ENCODE results near the gene ZNF709. TPM values are rescaled to one million over a fixed set of nuclear protein-coding genes. Genes with fewer than 3 reads are reported as not detected.
A peak's percentile ranks its signal among the peaks of the same experiment; 100 is the strongest.
"Not testable (repeated sequence)": the region's sequence is repeated elsewhere in the genome, so short reads cannot be mapped to it uniquely, and the experiment has no call there.

The ZNF709 gene
- polyA plus RNA-seq, 1 donor: 11.0 TPM

DNA sequence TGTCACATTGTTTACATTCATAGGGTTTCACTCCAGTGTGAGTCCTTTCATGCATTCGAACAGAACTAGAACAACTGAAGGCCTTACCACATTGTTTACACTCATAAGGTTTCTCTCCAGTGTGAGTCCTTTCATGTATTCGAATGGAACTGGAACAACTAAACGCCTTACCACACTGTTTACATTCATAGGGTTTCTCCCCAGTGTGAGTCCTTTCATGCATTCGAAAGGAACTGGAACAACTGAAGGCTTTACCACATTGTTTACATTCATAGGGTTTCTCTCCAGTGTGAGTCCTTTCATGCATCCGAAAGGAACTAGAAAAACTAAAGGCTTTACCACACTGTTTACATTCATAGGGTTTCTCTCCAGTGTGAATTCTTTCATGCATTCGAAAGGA, 20.5 kb downstream of the ZNF709 start:
- DNase-seq: not testable (repeated sequence)

DNA sequence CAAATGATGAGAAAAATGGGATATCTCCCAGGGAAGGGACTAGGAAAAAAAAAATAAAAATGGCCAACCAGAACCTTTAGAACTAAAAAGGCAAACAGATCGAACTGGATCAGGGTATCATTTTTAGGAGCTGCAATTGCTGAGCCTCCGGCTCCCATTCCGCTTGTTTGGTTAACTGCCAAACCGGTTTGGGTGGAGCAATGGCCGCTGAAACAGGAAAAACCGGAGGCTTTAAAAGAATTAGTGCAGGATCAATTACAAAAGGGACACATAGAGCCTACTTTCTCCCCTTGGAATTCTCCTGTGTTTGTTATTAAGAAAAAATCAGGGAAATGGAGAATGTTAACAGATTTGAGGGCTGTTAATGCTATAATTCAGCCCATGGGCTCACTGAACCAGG, 31.1 kb downstream of the ZNF709 start:
- DNase-seq: peak; percentile 26

DNA sequence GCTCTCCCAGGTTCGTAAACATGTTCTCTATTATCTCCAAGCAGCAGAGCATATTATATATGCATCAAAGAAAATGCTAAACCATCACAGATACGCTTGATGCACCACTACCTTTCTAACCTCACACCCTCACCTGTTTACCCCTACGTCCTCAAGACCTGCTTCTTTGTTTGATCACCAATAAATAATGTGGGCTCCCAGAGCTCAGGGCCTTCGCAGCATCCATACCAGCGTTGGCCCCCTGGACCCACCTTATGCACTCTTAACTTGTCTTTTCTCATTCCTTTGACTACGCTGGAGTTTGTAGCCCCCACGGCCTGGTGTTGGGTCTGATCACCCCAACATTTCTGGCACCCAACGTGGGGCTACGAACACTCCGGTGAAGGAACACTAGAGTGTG, 33.8 kb downstream of the ZNF709 start:
- no peak for DNase-seq

DNA sequence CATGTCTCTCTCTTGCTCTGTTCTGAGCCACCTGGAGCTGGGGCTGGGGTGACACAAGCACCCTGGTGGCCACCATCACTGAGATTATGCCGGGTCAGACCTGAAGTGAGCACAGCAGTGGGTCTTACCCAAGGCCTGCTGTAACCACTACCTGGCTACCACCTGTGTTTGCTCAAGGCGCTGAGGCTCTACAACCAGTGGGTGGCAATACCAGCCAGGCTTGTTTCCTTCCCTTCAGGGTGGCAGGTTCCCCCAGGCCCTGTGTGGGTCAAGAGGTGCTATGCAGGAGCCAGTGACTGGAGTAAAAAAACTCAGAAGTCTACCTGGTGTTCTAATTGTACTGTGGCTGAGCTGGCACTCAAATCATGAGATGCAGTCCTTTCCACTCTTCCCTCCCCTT, 35.8 kb downstream of the ZNF709 start:
- no peak for DNase-seq

DNA sequence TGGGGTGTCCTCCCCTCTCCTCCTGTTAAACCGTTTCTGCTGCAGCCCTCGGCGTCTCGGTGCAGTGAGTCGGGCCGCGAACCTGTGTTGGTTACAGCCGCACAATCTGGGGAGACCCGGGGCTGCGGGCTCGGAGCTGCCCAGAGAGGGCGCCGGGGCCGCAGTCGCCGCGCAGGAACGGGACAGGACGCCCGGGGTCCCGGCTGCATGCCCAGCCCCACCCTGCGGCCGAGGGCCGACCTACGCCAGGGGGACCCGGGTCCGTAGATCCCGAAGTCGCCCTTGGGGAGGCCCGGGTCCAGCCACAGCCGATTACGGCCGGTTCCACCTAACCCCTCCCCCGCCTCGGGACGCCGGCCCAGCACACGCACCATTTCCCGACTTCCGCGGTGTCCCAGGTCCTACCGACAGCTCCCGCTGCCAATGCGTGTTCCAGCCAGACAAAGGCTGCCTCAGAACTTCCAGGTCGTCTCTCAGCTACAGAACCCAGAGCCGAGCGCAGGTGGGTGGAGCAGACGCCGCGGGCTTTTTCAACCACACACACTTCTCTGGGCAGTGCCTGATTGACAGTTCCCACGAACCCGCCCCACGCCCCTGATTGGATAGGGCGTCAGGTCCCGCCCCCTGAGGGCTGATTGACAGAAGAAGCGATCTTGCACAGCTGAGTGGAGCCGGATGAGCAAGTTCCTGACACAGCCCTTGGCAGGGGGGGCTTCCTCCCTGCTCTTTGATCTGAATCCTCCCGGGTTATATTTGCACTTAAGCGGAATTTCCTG, 43.9 kb downstream of the ZNF709 start, which contains the start of gene ZNF443:
Gene ZNF443 (minus strand): TSS at position 481 of the 776 bp plus-strand sequence. CDS start 107 bp downstream, at position 374.
- peak; percentile 98 for DNase-seq

DNA sequence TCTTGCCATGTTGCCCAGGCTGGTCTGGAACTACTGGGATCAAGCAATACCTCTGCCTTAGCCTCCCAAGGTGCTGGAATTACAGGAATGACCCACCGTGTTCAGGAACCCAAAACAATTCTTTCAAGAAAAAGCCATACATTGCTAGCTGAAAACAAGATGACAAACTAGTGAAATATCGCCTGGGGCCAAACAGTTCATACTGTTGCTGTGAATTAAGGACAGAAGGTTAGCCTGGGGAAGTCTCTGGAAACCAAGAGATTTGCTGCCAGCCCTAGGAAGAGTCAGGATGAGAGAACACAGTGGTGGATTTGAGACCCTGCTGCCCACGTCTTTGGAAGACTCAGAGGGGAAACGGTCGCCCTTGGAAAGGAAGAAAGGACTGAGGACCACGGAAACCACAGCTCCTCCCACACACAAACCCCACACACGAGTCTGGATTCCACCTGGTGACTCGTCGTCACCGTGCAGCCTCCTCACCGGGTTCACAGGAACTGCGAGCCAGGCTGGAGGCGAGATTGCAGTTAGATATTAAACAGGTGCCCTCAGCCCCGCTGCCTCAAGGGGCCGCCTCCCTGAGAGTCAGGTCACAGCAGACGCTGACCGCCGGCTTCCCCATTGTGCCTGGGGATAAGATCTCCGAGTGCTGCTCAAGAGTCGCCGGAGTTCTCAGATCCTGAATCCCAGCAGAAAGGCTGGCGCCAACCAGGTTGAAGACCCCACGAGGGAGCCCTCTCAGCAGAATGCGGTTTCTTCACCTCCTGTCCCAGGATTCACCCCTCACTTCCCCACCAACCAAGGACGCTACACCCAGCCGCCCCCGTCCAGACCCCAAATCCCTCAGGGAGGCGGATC, 44.7 kb downstream of the ZNF709 start:
- DNase-seq: peak; percentile 20

DNA sequence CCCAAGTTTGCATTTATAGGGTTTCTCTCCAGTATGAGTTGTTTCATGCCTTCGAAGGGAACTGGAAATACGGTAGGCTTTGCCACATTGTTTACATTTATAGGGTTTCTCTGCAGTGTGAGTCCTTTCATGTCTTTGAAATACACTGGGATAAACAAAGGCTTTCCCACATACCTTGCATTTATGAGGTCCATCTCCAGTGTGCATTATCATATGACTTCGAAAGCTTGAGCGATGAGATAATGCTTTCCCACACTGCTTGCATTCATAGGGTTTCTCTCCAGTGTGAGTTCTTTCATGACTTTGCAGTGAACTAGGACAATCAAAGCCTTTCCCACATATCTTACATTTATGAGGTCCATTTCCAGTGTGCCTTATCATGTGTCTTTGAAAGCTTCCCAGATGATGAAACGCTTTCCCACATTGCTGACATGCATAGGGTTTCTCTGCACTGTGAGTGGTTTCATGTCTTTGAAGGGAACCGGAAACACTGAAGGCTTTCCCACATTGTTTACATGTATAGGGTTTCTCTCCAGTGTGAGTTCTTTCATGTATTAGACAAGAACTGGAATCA, 53.8 kb downstream of the ZNF709 start:
- not testable (repeated sequence) for DNase-seq

DNA sequence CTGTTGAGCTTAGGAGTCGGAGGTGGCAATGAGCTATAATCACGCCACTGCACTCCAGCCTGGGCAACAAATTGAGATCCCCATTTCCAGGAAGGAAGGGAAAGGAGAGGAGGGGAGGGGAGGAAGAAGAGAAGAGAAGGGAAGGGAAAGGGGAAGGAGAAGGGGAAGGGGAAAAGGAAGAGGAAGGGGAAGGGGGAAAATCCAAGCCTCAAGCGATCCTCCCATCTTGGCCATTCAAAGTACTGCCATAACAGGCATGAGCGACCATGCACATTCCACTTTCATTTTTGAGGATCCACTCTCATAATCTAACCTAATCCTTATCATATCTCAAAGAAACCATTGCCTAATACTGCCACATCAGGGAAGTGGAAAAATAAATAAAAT, 58.7 kb downstream of the ZNF709 start:
- DNase-seq: no peak

DNA sequence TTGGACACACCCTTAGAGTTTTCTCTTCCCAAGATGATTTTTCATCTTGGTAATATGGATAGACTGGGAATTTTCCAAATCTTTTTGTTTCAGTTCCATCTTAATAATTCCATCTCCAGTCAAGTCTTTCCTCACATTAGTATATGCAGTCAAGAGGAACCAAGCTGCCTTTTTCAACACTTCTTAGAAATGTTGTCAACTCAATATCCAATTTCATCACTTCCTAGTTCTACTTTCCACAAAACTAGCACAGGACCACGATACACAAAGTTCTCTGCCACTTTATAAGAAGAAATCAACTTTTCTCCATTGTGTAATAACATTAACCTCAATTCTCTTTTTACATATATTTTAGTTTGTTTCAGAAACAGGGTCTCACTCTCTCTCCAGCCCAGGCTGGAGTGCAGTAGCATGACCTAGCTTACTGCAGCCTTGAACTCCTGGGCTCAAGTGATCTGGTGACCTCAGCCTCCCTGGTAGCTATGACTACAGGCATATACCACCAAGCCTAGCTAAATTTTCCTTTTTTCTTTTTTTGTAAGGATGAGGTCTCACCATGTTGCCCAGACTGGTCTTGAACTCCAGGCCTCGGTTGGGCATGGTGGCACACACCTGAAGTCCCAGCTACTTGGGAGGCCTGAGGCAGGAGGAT, 59.3 kb downstream of the ZNF709 start:
- DNase-seq: no peak

DNA sequence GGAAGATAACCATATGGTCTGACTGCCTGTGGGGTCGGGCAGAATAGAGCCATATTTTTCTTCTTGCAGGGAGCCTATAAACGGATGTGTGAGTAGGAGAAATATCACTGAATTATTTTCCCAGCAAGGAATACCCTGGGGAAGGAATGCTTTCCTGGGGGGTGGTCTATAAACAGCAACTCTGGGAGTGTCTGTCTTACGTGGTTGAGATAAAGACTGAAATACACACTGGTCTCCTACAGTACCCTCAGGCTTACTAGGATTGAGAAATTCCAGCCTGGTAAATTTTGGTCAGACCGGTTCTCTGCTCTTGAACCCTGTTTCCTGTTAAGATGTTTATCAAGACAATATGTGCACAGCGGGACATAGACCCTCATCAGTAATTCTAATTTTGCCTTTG, 67.3 kb downstream of the ZNF709 start:
- DNase-seq: not testable (repeated sequence)

DNA sequence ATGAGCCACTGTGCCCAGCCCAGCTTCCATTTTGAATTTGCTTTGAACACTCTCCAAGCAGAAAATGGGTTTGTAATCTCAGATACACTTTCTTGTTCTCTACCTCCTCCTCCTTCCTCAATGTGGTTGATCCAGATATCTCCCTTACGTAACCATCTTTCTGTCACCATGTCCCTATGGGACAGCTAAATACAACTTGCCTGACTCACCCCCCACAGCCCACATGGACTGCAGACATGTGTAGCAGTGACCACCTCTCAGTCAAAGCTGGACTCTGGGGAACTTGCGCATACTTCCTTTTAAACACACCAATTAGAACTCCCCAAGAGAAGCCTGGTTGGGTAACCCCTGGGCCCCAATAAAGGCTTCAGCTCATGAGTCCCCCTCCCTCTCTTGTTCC, 72.7 kb downstream of the ZNF709 start:
- DNase-seq: no peak

Other genes starting within 250 kb of the ZNF709 start
- 58.6 TPM for gene ZNF44, start 189.9 kb downstream of the ZNF709 start, polyA plus RNA-seq (ENCODE audit: insufficient read length)
- 3.9 TPM for gene ZNF563, start 151.2 kb downstream of the ZNF709 start, polyA plus RNA-seq (ENCODE audit: insufficient read length)
- 6.9 TPM for gene ZNF442, start 119.1 kb downstream of the ZNF709 start, polyA plus RNA-seq (ENCODE audit: insufficient read length)
- gene ZNF799, start 83.5 kb downstream of the ZNF709 start, polyA plus RNA-seq (ENCODE audit: insufficient read length): 9.3 TPM
- 14.2 TPM for gene ZNF443, start 43.8 kb downstream of the ZNF709 start, polyA plus RNA-seq (ENCODE audit: insufficient read length)
- 13.9 TPM for gene ZNF564, start 66.7 kb upstream of the ZNF709 start, polyA plus RNA-seq (ENCODE audit: insufficient read length)
- gene ZNF490, start 126.0 kb upstream of the ZNF709 start, polyA plus RNA-seq (ENCODE audit: insufficient read length): 5.7 TPM
- gene ZNF791, start 126.1 kb upstream of the ZNF709 start, polyA plus RNA-seq (ENCODE audit: insufficient read length): 28.1 TPM
- gene MAN2B1, start 181.9 kb upstream of the ZNF709 start, polyA plus RNA-seq (ENCODE audit: insufficient read length): 35.1 TPM
- gene WDR83, start 182.0 kb upstream of the ZNF709 start, polyA plus RNA-seq (ENCODE audit: insufficient read length): 18.2 TPM
- gene DHPS, start 197.1 kb upstream of the ZNF709 start, polyA plus RNA-seq (ENCODE audit: insufficient read length): 87.9 TPM
- 1.00 TPM for gene GNG14, start 203.2 kb upstream of the ZNF709 start, polyA plus RNA-seq (ENCODE audit: insufficient read length)
- gene FBXW9, start 211.8 kb upstream of the ZNF709 start, polyA plus RNA-seq (ENCODE audit: insufficient read length): 10.4 TPM
- gene TNPO2, start 239.1 kb upstream of the ZNF709 start, polyA plus RNA-seq (ENCODE audit: insufficient read length): 78.7 TPM
- gene TRIR, start 249.9 kb upstream of the ZNF709 start, polyA plus RNA-seq (ENCODE audit: insufficient read length): 139 TPM